Measurements from ENCODE around the gene SNX2.
"Not testable (repeated sequence)": the region's sequence is repeated elsewhere in the genome, so short reads cannot be mapped to it uniquely, and the experiment has no call there.

The SNX2 gene

GRCh38 chr5:122844910-122845228 lies 70.0 kb downstream of the SNX2 start:
- no peak for DNase-seq

- peak; percentile 42 to 89 (median 63) for DNase-seq
Observed at GRCh38 chr5:122845229-122846050, 70.6 kb downstream of the SNX2 start, which contains the start of gene SNX24. SNX24 (plus strand) TSS chr5:122845613; CDS start chr5:122845634, 21 bp downstream.

DNA sequence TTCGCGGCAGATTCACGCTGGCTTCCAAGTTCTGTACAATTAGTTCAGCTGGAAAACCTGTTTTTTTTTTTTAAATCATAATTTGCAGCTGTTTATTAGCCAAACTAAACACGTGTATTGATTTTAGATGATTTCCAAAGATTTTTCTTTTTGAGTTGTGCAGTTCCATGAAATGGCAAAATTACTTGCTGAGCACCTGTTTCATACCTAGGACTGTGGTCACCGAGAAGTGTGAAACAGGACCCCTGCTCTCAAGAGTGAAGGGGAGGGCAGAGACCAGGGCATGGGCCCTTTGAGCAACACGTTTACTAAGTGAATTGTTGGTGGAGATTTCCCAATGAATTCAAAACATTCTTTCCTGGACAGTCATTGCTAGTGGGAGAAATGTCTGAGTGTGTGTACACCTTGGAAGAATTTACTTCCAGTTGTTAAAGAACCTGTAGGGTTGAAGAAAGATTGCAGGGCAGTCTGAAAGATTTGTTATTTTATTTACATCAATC lies 71.2 kb downstream of the SNX2 start:
- DNase-seq: peak in 1 of 5 experiments; percentile 5

DNA sequence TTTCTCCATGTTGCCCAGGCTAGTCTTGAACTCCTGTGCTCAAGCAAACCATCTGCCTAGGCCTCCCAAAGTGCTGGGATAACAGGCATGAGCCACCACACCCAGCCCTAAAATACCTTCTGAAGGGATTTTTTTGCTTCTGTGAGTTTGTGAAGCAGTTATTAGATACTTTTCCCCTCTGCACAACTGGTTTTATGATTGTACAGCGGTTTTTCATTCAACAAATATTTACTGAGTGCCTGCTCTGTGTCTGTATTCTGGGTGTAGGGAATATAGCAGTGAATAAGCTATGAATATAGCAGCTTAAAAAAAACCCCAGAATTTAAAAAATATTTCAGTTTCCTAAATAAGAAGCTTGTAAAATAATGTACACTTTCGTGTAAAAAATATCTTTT lies 72.8 kb downstream of the SNX2 start:
- no peak for DNase-seq

DNA sequence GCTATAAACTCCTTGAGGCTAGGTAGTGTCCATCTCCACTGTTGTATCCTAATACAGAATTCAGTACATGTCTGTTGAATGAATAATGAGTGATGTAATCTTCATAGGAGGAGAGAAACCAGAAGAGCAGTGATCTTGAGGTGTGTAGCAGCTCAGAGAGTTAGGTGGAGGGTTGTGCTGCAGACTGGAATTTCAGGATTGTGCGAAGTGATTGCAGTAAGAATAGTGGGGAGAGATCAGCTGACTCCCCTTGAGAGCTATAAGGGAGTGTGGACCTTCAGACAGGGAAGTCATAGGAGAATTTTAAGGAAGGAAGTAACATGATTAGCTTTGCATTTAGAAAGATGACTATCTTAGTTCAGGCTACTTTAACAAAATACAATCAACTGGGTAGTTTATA lies 74.9 kb downstream of the SNX2 start:
- DNase-seq: no peak

DNA sequence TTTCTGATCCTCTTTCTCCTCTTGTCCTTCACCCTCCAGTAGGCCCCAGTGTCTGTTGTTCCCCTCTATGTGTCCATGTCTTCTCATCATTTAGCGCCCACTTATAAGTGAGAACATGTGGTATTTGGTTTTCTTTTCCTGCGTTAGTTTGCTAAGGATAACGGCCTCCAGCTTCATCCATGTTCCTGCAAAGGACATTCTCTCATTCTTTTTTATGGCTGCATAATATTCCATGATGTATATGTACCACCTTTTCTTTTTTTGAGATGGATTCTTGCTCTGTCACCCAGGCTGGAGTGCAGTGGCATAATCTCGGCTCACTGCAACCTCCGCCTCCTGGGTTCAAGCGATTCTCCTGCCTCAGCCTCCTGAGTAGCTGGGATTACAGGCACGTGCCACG lies 82.7 kb downstream of the SNX2 start:
- not testable (repeated sequence) for DNase-seq

DNA sequence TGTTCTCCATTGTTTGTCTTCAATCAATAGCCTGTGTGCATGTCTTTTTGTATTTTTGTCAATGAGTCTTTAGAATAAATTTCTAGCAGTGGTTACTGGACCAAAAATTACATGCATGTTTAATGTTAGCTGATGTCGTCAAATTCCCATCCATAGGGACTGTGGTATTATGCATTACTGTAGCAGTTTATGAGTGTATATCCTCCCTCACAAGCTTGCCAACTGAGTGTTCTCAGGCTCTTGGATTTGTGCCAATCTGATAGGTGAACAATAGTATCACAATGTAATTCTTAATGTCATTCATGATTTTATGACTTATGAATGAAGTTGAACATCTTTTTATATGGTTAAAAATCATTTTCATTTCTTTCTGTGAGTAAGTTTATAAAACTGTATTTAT lies 83.6 kb downstream of the SNX2 start:
- peak in 1 of 5 experiments; percentile 71 for DNase-seq

GRCh38 chr5:122863240-122863639 lies 88.4 kb downstream of the SNX2 start:
- no peak for DNase-seq

DNA sequence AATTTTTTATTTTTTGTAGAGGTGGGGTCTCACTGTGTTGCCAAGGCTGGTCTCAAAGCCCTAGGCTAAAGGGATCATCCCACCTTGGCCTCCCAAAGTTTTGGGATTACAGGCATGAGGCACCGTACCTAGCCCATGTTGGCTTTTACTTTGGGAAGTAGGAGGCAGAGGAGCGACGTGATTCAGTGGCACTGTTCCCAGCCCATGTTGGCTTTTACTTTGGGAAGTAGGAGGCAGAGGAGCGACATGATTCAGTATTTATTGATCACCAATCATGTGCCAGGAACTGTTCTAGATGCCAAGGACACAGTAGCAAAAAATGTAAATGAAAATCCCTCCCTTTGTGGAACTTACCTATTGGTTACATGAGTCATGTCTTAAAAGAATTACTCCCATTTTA lies 88.8 kb downstream of the SNX2 start:
- DNase-seq: no peak

DNA sequence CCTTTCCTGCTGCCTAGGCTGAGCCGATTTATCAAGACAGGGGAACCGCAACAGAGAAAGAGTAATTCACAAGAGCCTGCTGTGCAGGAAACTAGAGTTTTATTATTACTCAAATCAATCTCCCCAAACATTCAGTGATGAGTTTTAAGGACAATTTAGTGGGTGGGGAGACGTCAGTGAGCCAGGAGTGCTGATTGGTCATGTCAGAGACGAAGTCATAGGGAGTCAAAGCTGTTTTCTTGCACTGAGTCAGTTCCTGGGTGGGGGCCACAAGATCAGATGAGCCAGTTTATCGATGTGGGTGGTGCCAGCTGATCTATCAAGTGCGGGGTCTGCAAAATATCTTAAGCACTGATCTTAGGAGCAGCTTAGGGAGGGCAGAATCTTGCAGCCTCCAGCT lies 89.5 kb downstream of the SNX2 start:
- peak in 2 of 5 experiments; percentile 14 to 93 for DNase-seq

DNA sequence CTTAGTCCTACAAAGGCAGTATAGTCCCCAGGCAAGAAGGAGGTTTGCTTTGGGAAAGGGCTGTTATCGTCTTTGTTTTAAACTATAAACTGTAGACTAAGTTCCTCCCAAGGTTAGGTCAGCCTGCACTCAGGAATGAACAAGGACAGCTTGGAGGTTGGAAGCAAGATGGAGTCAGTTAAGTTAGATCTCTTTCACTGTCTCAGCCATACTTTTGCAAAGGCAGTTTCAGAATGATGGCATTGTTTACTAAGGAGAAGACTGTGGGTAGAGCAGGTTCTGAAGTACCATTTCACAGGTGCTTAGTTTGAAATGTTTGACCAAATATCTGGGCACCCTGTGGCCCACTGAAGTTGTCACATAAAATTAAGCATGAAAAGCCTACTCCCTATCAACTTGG lies 90.0 kb downstream of the SNX2 start:
- peak in 1 of 5 experiments; percentile 53 for DNase-seq

DNA sequence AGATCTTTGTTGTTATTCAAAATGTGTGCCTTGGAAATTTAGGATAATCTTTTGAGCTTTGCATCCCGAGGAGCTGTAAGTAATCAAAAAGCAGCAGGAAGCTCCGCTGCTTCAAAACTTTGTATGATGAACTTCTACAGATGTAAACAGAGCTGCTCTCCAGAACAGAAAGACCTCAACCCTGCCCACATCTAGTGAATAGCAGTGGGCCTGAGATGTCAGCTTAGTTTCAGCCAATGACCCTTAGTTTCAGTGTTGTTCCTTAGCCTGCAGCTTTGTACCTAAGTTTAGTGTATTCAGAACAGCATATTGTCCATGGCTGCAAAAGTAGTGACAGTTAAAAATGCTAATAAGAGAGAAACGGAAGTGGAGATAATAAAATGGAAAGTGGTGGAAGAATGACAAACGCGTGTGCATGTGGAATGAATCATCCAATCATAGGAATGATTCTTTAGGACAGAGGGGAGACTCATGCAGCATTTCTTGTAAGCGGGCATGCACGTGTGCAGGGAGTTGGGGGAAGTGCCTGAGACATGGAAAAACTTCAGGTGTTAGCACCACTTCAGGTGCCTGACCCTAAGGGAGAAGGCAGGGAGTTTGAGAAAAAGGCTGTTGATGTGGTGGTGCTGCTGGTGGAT lies 95.5 kb downstream of the SNX2 start:
- DNase-seq: no peak

DNA sequence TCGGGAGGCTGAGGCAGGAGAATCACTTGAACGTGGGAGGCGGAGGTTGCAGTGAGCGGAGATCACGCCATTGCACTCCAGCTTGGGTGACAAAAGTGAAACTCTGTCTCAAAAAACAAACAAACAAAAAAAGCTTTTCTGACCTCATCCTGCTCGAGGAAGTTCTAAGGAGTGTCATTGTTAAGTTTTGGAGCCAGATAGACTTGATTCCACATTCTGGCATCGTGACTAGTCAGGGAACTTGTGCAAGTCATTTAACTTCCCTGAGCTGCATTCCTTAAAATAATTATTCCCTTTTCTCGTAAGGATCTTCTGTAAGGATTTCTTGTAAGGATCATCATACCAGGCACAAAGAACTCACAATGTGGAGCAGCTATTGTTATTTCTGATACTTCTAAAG lies 96.8 kb downstream of the SNX2 start:
- DNase-seq: no peak

GRCh38 chr5:122874179-122874875 lies 99.4 kb downstream of the SNX2 start:
- no peak for DNase-seq

- no peak for DNase-seq
Observed at GRCh38 chr5:122877518-122877917, 102.6 kb downstream of the SNX2 start.

- DNase-seq: no peak
Observed at GRCh38 chr5:122879076-122879475, 104.2 kb downstream of the SNX2 start.
